NCI-H510A (cell line): ENCODE measurements around the gene ITGAE.
"Not testable (repeated sequence)": the region's sequence is repeated elsewhere in the genome, so short reads cannot be mapped to it uniquely, and the experiment has no call there.

Experiments used
- DNase-seq: peaks from one replicate; lab custom pipeline; 2025; lab: John Stamatoyannopoulos, UW

ITGAE gene

DNA sequence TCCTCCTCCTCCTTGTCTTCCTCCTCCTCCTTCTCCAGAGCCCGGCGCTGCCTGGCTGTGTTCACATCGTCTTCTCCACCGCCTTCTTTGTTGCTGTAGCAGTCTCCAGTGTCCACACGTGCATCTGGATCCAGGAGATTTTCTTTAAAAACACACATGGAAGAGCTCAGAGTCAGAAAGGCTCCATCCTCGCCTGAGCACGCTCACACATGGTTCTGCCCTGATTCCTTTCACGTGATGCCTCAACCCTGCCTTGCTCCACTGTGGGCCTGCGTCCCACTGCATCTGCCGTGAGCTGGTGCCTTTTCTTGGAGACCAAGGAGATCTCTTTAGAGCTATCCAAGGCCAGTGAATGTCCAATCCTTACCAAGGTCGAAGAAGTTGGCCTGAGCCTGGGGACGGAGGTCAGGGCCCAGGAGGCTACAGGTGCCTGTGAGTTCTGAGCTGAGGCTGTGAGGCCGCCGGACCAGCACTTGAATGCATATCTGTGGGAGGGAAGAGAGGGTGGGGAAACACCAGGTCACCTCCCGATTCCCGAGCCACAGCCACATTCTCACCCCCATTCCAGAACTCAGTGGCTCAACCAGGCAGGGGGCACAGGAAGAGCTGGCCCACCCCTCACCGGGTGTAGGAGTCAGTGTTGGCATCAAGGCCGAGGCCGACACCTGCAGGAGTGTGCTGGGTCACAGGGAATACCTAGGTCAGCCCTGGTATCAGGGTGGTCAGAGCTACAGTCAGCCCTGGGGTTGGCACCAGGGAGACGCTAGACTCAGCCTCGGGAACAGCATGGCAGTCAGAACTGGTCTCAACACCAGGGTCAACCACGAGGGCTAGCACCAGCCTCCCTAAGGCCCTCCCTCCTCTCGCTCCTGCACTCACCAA lies 39.7 kb downstream of the ITGAE start:
- DNase-seq = no peak

DNA sequence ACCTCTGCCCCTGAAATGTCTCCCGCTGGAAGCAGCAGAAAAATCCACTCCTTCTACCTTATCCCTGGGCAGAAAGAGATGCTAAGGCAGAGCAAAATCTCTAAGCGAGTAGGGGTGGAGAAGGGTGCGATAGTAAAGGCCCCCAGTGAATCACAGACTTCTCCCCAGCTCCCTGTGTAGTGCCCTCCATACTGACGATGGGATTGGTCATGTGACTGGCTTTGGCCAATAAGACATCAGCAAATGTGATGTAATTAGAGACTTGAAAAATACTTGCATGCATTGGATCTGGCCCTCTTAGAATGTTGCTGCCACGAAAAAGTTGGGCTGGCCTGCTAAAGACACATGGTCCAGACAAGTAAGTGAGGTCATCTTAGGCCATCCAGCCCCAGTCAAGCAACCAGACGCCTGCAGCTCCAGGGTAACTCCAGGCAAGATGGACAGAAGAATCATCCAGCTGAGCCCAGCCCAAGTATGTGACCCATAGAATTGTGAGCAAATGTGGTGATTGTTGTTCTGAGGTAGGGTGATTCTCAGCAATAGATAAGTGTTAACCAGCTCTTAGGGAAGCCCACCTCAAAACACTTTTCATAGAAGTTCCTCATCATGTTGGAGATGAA lies 41.3 kb downstream of the ITGAE start:
- no peak for DNase-seq

DNA sequence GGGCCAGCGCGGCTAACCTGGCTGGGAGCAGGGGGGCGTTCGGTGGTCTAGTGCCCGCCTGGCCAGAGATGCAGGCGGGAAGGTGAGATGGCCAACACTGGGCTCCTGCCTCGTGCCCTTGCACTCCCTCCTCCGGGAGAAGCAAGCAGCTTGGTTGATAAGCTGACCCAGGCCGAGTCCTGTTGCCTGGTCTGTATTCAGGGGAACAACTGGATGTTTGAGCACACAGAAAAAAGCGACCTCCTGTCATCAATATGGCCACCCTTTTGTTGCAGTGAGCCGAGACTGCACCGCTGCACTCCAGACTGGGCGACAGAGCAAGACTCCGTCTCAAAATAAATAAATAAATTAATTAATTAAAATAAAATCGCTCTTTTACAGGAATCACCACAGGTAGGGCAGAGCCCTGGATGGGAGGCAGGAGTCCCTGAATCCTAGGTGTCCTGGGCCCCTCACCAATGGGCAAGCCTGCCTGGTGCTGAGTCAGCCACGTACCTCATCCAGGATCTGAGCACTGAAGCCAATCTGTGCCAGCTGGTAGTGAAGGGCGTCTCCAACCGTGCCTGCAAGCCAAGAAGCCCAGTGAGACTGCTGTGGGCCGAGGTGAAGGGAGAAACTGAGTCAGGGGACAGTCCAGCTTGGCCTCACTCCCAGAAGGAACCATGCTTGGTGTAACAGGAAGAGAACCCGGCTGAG lies 45.5 kb downstream of the ITGAE start:
- DNase-seq = no peak

DNA sequence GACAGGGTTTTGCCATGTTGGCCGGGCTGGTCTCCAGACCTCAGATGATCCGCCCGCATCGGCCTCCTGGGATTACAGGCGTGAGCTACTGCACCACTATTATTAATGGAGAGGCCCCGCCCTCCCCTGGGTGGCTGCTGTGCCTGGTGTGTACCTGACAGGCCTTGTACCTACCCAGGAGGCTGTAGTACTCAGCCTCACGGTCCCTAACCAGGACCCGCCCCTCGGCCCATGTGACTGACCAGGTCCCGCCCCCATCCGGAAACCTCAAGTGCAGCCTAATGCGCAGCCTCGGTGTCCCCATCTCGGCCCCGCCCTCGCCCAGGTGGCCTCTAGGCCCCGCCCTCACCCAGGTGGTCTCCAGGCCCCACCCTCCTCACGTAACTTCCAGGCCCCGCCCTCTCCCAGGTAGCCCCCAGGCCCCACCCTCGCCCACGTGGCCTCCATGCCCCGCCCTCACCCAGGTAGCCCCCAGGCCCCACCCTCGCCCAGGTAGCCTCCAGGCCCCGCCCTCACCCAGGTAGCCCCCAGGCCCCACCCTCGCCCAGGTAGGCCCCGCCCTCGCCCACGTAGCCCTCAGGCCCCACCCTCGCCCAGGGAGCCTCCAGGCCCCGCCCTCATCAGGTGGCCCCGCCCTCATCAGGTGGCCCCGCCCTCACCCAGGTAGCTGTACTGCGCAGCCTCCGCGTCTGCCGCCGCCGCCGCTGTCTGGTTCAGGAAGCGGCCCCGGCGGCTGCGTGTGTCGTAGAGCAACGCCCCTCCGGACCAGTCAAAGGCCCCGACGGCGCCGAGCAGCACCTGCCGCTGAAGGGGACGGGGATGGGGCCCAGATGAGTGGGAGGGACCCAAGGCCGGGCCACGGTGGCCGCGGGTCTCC lies 46.3 kb downstream of the ITGAE start:
- DNase-seq = peak; percentile 58

DNA sequence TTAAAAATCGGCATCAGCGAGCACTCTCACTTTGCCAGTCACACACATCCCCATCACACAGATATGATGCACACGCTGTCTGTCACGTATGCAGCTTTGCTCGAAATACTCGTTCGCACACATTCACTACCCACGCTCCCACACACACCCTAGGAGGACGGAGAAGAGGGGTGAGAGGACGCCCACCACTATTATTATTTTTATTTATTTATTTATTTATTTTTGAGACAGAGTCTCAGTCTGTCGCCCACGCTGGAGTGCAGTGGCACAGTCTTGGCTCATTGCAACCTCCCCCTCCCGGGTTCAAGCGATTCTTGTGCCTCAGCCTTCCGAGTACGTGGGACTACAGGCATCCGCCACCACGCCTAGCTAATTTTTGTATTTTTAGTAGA lies 46.9 kb downstream of the ITGAE start:
- DNase-seq = no peak

DNA sequence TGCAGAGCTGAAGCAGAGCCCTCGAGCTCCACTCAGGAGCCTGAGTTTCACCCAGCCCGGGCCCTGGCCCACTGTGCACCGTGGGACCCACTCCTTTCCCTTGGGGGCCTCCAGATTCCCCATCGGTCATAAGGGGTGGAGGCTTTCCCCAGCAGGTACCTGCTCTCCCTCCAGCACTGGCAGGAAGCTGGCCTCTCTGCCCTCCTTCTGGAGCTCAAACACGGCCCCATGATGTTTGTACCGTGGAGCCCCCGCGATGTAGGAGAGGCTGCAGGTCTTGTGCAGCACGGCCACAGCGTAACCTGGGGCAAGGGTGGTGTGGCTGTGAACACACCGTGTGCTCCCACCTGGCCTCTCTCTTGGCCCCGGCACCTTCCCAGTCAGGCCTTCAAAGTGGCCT lies 47.4 kb downstream of the ITGAE start:
- no peak for DNase-seq

DNA sequence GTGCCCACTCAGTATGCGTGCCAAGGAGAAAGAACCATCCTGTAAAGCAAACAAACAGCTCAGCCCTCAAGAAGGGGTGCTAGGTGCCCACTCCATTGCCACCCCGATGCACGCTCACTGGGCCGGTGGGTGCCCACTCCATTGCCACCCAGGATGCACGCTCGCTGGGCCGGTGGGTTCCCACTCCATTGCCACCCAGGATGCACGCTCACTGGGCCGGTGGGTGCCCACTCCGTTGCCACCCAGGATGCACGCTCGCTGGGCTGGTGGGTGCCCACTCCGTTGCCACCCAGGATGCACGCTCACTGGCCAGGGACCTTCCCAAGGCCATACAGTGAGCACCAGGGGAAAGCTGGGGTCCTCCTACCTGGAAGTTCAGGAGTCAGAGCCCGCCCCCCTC lies 49.2 kb downstream of the ITGAE start:
- DNase-seq = no peak

DNA sequence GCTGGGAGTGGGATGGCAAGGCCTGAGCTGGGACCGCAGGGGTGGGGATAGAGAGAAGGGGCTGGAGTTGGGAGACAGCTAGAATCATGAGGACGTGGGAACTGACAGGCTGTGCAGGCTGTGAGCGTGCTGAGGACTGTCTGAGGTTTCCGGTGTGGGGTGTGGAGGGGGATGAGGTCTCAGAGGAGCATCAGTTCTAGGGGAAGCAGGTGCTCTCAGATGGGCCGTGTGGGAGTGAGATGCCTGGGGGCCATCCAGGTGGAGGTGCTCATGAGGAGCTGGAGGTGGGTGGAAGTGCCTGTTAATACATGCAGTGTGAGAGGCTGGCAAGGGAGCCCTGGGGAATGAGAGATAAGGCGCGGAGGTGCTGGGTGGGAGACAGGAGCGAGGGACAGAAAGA lies 50.1 kb downstream of the ITGAE start:
- no peak for DNase-seq

DNA sequence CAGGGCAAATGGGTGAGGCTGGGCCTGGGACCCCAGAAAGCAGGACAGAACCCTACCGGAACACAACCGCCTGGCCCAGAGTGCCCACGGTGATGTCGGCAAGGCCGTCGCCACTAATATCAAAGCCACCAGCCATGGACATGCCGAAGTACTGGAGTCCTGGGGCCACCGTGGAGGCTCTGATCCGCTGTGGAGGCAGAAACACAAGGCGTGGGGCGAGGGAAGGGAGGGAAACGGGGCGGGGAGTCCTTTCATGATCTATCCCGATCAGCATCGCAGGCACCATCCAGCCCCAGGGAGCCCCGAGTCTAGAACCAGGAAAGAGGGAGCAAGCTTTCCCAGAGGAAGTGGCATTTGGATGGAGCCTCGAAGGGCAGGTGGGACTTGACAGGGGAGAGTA lies 50.7 kb downstream of the ITGAE start:
- no peak for DNase-seq

DNA sequence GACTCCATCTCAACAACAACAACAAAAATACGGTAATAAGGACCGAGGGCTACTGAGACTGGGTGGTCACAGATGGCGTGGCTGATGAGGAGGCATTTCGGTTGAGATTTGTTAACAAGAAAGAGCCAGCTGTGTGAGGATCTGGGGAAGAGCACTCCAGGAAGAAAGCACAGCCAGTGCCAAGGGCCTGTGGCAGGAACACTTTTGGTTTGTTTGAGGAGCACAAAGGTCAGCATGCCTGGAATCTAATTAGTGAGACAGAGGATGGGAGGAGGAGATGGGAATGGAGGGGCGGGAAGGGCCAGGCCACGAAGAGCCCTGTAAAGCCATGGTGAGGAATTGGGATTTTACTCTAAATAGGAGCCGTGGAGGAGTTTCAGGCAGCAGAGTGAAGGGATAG lies 52.4 kb downstream of the ITGAE start:
- DNase-seq = no peak

DNA sequence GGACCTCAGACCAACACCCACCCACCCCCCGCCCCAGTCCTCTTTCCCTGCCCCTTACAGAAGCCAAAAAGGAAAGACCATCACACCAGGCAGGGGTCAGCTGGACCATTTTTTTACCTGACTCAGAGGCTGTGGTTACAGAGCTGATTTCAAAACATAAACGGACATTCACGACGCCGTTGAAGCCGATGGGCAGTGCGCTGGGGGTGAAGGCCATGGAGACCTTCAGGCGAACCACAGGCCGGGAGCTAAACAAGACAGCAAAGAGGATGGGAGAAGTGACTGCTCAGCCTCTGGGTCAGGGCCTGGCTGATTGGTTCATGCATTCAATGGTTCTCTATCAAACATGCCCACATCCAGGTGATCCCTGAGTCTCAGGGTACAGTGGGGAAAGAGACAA lies 53.2 kb downstream of the ITGAE start:
- DNase-seq = no peak

DNA sequence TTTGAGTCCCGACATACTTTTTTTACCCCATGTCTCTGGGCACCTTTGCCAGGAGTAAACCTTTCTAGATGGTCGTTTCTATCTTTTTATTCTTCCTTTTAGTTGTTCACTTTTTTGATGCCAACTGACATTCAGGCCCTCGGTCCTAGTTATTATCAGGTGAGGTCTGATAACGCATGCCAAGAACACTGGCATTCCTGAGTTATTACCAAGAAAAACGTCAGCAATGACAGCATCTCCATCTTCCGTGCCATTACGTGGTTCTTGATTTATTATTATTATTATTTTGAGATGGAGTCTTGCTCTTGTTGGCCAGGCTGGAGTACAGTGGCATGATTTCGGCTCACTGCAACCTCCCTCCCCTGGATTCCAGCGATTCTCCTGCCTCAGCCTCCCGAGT lies 55.9 kb downstream of the ITGAE start:
- no peak for DNase-seq

DNA sequence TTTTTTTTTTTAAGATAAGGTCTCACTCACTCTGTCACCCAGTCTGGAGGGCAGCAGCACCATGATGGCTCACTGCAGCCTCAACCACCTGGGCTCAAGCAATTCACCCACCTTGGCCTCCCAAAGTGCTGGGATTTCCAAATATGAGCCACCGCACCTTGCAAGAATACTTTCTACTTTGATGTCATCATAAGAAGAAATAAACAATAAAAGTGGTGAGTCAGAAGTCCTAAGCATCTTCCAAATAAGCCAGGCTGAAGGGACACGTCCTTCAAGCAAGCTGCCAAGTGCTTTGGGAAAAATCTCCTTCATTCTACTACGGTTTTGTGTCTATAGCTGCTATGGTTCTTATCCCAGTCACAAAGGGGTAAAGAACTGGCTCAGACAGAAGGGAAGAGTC lies 57.0 kb downstream of the ITGAE start:
- no peak for DNase-seq

DNA sequence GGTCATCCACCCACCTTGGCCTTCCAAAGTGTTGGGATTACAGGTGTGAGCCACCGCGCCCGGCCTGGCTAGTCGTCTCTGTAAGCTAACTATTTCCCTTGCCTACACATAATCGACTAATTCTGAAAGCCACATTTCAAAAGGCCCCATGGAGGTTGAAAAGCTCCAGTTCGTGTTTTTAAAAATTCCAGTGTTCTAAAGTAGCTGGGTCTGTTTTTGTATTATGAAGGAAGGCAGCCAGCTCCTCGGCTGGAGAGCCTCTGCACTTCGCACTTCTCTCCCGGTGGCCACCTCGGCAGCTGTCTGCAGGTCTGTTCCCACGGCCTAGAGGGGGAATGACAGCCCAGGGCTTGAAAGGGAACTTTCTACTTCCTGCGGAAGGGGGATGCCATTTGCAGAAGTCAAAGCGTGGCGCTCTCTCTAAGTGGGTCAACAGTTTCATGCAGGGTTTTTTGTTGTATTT lies 60.3 kb downstream of the ITGAE start:
- no peak for DNase-seq

DNA sequence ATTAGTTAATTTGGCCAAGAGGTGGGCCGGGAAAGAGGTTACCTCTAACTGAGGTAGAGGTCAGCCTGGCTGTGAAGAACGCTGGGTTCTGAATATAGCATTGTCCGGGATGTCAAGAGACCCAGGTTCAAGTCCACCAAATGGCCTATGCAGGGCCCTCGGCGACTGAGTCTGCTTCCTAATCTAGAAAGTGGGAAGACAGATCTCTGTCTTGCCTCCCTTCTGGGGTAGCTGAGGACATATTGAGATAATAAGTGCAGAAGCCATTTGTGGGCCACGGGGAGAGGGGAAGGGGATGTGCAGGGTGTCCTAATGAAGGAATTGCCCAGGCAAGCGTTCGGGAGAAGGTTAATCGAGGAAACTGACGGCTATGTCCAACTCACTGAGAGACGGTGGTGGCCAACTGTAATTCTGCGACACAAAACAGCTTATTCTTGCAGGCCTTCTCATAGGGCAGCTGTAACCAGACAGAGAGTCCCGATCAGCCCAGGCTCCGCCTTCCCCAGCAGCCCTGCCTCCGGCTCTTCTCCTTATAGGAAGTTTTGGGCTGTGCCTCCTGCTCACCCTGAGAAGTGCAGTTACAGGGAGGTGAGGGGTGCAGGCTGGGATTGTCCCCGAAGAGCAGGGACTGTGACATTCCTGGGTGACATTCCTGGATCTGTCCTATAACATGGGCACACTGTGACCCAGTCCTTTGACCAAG lies 61.4 kb downstream of the ITGAE start:
- no peak for DNase-seq

DNA sequence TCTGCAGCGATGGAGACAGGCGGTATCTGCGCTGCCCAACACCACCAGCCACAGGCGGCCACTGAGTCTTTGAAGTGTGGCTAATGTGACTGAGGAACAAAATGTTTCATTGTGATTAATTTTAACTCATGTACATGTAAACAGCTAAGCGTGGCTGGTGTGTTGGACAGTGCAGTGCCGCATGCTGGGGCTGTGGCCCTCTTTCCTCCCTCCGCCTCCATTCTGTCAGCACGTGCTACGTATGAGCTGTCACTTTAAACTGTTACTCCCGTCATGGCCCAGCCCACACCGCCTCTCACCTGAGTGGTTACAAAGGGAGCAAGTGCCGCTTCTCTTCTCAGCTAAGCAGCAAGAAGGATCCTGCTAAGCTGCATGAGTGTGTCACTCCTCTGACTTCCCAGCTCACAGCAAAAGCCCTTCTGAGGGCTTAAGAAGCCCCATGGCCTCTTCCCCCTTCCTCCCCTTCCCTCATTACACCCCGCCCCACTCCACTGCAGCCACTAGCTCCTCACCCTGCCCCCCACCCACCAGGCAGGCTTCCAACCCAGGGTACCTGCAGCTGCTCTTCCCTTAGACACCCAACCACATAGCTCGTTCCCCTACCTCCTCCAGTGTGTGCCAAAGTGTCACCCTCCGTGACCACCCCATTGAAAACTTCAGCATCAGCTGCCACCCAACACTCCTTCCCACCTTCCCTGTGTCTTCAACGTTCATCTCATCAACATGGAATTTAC lies 62.3 kb downstream of the ITGAE start:
- no peak for DNase-seq

DNA sequence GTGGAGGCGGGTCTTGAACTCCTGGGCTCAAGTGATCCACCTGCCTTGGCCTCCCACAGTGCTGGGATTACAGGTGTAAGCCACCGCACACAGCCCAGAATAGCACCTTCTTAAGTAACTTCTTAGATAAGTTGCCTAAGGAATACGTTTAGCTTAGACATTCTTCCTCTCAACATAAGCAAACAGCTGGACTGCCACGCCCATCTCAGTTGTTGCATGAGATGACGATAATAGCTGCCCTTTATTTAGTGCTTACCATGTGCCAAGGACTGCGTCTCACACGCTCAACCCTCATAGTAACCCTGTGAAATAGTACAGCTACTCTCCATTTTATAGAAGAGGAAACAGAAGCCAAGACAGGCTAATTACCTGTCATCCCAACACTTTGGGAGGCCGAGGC lies 65.5 kb downstream of the ITGAE start:
- DNase-seq = no peak

DNA sequence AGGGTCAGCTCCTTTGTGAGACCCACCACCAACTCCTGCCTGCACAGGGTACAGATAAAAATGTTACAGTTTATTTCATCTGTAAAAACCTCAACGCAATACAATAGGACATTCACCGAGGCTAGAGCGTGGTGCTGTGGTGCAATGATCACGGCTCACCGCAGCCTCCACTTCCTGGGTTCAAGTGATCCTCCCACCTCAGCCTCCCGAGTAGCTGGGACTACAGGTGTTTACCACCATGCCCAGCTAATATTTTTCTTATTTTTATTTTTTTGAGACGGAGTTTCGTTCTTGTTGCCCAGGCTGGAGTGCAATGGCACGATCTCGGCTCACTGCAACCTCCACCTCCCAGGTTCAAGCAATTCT lies 66.1 kb downstream of the ITGAE start:
- DNase-seq = not testable (repeated sequence)

DNA sequence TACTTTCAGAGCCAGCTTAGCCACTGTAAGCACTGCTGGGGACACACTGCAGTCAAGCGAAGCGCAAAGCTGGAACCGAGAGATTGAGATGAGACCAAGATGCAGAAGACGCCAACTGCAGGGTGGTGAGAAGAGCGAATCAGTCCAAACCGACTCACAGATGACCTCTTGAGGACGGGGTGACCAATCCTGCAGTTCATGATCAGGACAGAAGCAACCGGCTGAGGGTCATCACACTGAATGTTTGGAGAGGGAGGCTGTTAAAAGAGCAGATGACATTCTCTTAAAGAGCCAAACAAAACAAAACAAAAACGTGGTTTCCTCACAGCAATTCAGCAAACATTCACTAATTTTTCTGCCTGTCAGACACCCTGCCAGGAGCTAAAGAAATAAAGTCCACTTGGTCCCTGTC lies 68.8 kb downstream of the ITGAE start:
- no peak for DNase-seq

DNA sequence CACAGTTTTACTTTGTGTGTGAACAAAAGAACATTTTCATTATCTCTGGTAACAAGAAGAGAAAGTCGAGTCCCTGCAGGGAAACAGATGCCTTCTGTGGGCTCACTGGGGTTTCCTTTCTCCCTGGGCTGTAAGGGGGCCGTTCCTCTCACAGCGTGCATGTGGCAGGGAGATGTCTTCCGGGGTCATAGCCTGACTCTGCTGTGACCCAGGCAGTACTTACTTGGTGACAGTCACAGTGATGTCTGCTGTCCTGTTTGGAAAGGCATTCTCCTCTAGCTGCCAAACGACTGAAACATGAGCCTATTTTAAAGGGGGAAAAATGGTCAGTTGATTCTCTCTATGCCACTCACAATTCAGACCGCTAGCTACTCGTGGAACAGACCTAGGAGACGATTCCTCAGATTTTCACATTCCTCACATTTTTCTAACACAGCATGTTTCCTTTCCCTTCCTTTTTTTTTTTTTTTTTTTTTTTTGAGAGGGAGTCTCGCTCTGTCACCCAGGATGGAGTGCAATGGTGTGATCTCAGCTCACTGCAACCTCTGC lies 70.0 kb downstream of the ITGAE start:
- no peak for DNase-seq

DNA sequence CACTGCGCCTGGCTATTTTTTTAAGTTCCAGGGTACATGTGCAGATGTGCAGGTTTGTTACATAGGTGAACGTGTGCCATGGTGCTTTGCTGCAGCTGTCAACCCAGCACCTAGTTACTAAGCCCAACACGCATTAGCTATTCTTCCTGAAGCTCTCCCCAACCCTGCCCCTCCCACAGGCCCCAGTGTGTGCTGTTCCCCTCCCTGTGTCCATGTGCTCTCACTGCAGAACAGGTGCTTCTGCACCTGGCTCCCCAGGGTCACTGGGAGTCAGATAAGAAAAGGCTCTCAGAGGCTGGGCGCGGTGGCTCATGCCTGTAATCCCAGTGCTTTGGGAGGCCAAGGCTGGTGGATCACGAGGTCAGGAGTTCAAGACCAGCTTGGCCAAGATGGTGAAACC lies 71.1 kb downstream of the ITGAE start:
- DNase-seq = no peak
